HepG2 (cell line): Measurements from ENCODE around the gene RNF114. TPM values are rescaled to one million over a fixed set of nuclear protein-coding genes. Genes with fewer than 3 reads are reported as not detected.

ENCODE experiments used
- AHDC1 ChIP-seq: sonication (generic); formaldehyde crosslinking; IDR thresholded peaks from 2 replicates; pipeline ENCODE4 v1.5.1; 2020; ENCODE audit warnings: mild to moderate bottlenecking, missing genetic modification reagents, borderline replicate concordance
- HMG20A ChIP-seq: IDR thresholded peaks from 2 replicates; pipeline ENCODE4 v1.6.1; 2016; ENCODE audit warnings: borderline replicate concordance
- IRX3 ChIP-seq: sonication (generic); formaldehyde crosslinking; IDR thresholded peaks from 2 replicates; pipeline ENCODE4 v1.8.1; 2023; ENCODE audit warnings: mild to moderate bottlenecking, low read depth, missing genetic modification reagents, borderline replicate concordance
- SP140L ChIP-seq: sonication (generic); formaldehyde crosslinking; IDR thresholded peaks from 2 replicates; pipeline ENCODE4 v1.4.0; 2020; ENCODE audit warnings: missing genetic modification reagents, borderline replicate concordance
- ZNF251 ChIP-seq: sonication (generic); formaldehyde crosslinking; IDR thresholded peaks from 2 replicates; pipeline ENCODE4 v1.9.0; 2021; ENCODE audit warnings: mild to moderate bottlenecking, missing genetic modification reagents
- ZNF574 ChIP-seq: sonication (generic); formaldehyde crosslinking; IDR thresholded peaks from 2 replicates; pipeline ENCODE4 v1.4.0; 2020; ENCODE audit warnings: missing genetic modification reagents
- polyA plus RNA-seq, 8 experiments: library from polyadenylated mRNA; depleted of rRNA in 3 of 8; stranded (reverse) in 7 of 8; unstranded in 1 of 8; fragments of >200 nt; fragmentation: Illumina TruSeq in 4 of 8; extraction: Trizol in 4 of 8; gene quantifications; 2 replicates each; pipeline versions ENCODE4 v1.2.1 to v1.2.3, GENCODE V29; 2011 to 2016; ENCODE audit warnings: low read depth in 4 of 8, missing spikeins in 1 of 8, mixed read lengths in 1 of 8; ENCODE audit not compliant: insufficient read depth in 1 of 8
- total RNA-seq, 5 experiments: library from RNA; depleted of rRNA; stranded (reverse); fragments of >200 nt; fragmentation: Illumina TruSeq; extraction: Trizol; gene quantifications; 2 replicates each; pipeline ENCODE4 v1.2.3, GENCODE V29; 2016; ENCODE audit warnings: low read depth in 1 of 5

Gene RNF114
- total and polyA plus RNA-seq, 2 of the 13 experiments (the other 11 are each of a cell fraction or from before 2014, with no cell fraction given), result 119 to 126 TPM

- TF ChIP-seq ZNF574 (CRISPR knock-in tag) (no peak), HMG20A (CRISPR knock-in tag) (no peak), ZNF251 (CRISPR knock-in tag) (no peak), AHDC1 (no peak), IRX3 (CRISPR knock-in tag) (no peak), SP140L (no peak)
- TF ChIP-seq, all 625 proteins: peak for 0
These were observed 59.4 kb downstream of the RNF114 start (continued) for GRCh38 chr20:49995586-49995985.
